PFSK-1 (cell line): ENCODE data around the gene ETFBKMT.

Experiments
- FOXP2 ChIP-seq: optimal IDR thresholded peaks from 2 replicates; pipeline ENCODE3; 2011; ENCODE audit warnings: borderline replicate concordance, control low read depth, inconsistent platforms; ENCODE audit not compliant: insufficient read depth; ENCODE audit errors: extremely low read length, extremely low read depth
- POLR2AphosphoS5 ChIP-seq: IDR thresholded peaks from 2 replicates; pipeline ENCODE4 v1.6.1; 2012; ENCODE audit warnings: low read depth, mild to moderate bottlenecking, control low read depth, low read length, moderate library complexity
- SIN3A ChIP-seq: IDR thresholded peaks from 2 replicates; pipeline ENCODE4 v1.6.1; 2012; ENCODE audit warnings: mild to moderate bottlenecking, low read length, moderate library complexity, borderline replicate concordance; ENCODE audit not compliant: insufficient read depth
- TAF1 ChIP-seq: IDR thresholded peaks from 2 replicates; pipeline ENCODE4 v1.6.1; 2012; ENCODE audit warnings: low read length, control low read depth, borderline replicate concordance; ENCODE audit not compliant: insufficient read depth
- TF ChIP-seq, protein P1 (sequence below), 2 experiments: IDR thresholded peaks; 2 replicates each; pipeline versions ENCODE4 v1.6.1 to v1.8.0; 2011 to 2012; ENCODE audit warnings: low read depth in 2 of 2, low read length in 2 of 2, control low read depth in 1 of 2, inconsistent platforms in 1 of 2, mild to moderate bottlenecking in 1 of 2, moderate library complexity in 1 of 2; ENCODE audit not compliant: insufficient read depth in 1 of 2

The ETFBKMT gene

DNA sequence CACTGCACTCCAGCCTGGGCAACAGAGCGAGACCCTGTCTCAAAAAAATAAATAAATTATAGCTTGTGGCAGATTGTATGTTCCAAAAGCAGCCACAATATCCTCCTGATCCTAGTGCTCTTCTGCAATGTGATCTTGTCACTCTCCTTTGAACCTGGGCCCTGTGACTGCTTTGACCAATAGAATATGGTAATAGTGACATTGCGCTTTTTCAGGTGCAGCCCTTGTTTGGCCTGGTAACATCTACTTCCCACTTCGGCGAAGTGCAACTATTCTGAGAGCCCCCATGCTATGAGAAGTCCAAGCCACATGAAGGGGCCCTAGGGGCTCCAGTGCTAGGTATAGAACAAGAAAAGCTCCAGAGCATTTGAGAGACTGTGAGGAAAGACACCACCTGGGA lies 37.5 kb upstream of the ETFBKMT start:
- TF ChIP-seq TAF1 (no peak), POLR2AphosphoS5 (no peak), SIN3A (no peak), FOXP2 (no peak)
- TF ChIP-seq, protein P1, sequence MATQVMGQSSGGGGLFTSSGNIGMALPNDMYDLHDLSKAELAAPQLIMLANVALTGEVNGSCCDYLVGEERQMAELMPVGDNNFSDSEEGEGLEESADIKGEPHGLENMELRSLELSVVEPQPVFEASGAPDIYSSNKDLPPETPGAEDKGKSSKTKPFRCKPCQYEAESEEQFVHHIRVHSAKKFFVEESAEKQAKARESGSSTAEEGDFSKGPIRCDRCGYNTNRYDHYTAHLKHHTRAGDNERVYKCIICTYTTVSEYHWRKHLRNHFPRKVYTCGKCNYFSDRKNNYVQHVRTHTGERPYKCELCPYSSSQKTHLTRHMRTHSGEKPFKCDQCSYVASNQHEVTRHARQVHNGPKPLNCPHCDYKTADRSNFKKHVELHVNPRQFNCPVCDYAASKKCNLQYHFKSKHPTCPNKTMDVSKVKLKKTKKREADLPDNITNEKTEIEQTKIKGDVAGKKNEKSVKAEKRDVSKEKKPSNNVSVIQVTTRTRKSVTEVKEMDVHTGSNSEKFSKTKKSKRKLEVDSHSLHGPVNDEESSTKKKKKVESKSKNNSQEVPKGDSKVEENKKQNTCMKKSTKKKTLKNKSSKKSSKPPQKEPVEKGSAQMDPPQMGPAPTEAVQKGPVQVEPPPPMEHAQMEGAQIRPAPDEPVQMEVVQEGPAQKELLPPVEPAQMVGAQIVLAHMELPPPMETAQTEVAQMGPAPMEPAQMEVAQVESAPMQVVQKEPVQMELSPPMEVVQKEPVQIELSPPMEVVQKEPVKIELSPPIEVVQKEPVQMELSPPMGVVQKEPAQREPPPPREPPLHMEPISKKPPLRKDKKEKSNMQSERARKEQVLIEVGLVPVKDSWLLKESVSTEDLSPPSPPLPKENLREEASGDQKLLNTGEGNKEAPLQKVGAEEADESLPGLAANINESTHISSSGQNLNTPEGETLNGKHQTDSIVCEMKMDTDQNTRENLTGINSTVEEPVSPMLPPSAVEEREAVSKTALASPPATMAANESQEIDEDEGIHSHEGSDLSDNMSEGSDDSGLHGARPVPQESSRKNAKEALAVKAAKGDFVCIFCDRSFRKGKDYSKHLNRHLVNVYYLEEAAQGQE (IDR thresholded peaks at IDR 0.05; ENCODE audit: insufficient read depth in 1 of 2, low read depth in 2 of 2, low read length in 2 of 2), result no peak

- TF ChIP-seq, protein P1 (IDR thresholded peaks at IDR 0.05; ENCODE audit: insufficient read depth in 1 of 2, low read depth in 2 of 2, low read length in 2 of 2), result no peak
- TF ChIP-seq SIN3A (no peak), TAF1 (no peak), FOXP2 (no peak), POLR2AphosphoS5 (no peak)
Measured at GRCh38 chr12:31626270-31626995, 33.1 kb upstream of the ETFBKMT start.

DNA sequence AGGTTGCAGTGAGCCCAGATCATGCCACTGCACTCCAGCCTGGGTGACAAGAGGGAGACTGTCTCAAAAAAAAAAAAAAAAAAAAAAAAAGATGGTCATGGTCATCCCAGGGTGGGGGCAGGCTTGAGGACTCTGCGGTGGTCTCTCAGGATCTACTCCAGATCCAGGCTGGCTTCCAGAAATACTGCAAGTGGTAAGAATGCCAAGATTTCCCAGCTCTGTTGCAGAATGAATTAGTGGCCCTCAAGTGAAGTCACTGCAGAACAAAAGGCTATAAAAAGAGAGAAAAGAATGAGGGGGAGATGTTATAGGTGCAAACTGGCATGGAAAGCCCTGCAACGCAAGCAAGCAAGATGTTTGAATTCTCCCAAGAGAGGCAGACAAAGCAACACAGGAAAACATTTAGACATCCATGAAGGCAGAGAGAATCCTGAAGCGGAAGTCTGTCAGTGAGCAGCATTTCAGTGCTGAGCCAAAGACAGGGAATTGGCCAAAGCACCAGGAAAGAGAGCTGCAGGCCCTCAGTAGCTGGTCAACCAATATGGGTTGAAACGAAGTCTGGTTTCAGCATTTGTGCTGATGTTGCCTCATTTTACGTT lies 31.9 kb upstream of the ETFBKMT start:
- TF ChIP-seq POLR2AphosphoS5 (no peak), TAF1 (no peak), SIN3A (no peak), FOXP2 (no peak)
- TF ChIP-seq, protein P1 (IDR thresholded peaks at IDR 0.05; ENCODE audit: insufficient read depth in 1 of 2, low read depth in 2 of 2, low read length in 2 of 2), result no peak

DNA sequence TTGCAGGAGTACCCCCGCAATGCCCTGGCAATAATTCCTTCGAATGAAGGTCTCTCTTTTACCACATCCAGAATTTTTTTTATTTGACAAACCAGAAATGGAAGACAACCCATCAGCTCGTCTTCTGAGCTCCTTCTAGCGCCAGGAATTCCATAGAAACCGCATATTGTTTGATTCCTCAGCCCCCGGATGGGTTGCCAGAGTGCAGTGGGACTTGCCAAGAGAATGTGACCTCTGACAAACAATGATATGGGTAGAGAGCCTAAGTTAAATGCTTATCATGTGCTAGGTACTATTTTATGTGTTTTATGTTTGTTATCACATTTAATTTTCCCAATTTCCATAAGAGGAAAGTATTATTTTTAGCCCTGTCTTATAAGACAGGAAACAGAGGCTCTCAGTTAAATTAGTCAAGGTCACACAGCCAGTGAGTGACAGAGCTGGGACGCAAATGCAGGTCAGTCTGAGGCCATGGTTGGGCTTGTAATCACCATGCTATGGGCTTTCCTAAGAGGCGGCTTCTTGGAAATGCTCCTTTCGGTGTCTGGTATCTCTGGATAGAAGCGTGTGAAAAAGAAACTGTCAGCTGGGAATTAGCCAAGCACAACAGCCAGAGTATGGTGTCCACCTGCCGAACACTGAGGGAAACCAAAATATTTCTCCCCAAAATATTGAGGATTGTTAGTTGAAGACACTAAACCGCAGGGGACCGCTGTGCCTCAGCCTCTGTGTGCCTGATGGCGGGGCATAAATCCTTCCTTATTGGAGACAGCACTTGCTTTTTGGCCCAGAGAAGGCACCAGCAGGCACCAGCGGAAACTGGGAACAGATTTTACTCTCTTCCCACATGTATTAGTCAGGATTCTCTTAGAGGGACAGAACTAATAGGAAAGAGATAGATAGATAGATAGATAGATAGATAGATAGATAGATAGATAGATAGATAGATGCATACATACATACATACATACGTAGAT lies 29.4 kb upstream of the ETFBKMT start:
- TF ChIP-seq POLR2AphosphoS5, result no peak
- no peak for TF ChIP-seq FOXP2
- no peak for TF ChIP-seq TAF1
- TF ChIP-seq, protein P1 (IDR thresholded peaks at IDR 0.05; ENCODE audit: insufficient read depth in 1 of 2, low read depth in 2 of 2, low read length in 2 of 2), result no peak
- TF ChIP-seq SIN3A, result no peak
